Natural killer cell (primary cell): Measurements from ENCODE around the gene PRPSAP2. TPM values are rescaled to one million over a fixed set of nuclear protein-coding genes. Genes with fewer than 3 reads are reported as not detected.

ENCODE experiments used
- ATAC-seq, 3 donors: fragments of 150-1000 bp in 2 of 3; fragments of 200-7000 bp in 1 of 3; cut with Tn5 transposase; 1 replicate in 1 of 3; 2 replicates in 2 of 3; pipeline ENCODE4 v1.10.0; 2021; ENCODE audit warnings: mild to moderate bottlenecking in 2 of 3, moderate library complexity in 2 of 3
- DNase-seq, 2 donors: peaks; one replicate each; pipeline versions ENCODE4 v3.0.0 to v3.0.0-alpha.2; 2013 to 2021; ENCODE audit warnings: mixed read lengths in 1 of 2
- H3K27ac ChIP-seq: one replicate; pipeline ENCODE4 v1.5.1; 2013; ENCODE audit warnings: mild to moderate bottlenecking, low read length
- H3K27me3 ChIP-seq: one replicate; pipeline ENCODE4 v1.6.1; 2013; ENCODE audit warnings: low read length; ENCODE audit not compliant: control insufficient read depth, insufficient read depth
- H3K36me3 ChIP-seq: one replicate; pipeline ENCODE4 v1.6.1; 2013; ENCODE audit warnings: low read length; ENCODE audit not compliant: control insufficient read depth, insufficient read depth
- H3K4me1 ChIP-seq: one replicate; pipeline ENCODE4 v1.6.1; 2013; ENCODE audit warnings: low read length; ENCODE audit not compliant: control insufficient read depth, insufficient read depth
- H3K4me3 ChIP-seq: one replicate; pipeline ENCODE4 v1.5.1; 2013; ENCODE audit warnings: low read length
- H3K9me3 ChIP-seq: one replicate; pipeline ENCODE4 v1.6.1; 2013; ENCODE audit warnings: low read length; ENCODE audit not compliant: control insufficient read depth, insufficient read depth
- H3K27ac Mint-ChIP-seq, 2 donors: one replicate each; pipeline ENCODE4 v1.8.0; 2022; ENCODE audit warnings: mild to moderate bottlenecking in 2 of 2, mixed read lengths in 2 of 2, moderate library complexity in 1 of 2
- H3K27me3 Mint-ChIP-seq, 2 donors: one replicate each; pipeline ENCODE4 v1.8.0; 2022; ENCODE audit warnings: low read depth in 2 of 2, mixed read lengths in 2 of 2
- H3K36me3 Mint-ChIP-seq: one replicate; pipeline ENCODE4 v1.8.0; 2022; ENCODE audit warnings: mixed read lengths
- H3K4me1 Mint-ChIP-seq, 2 donors: one replicate each; pipeline ENCODE4 v1.8.0; 2022; ENCODE audit warnings: mixed read lengths in 2 of 2
- H3K4me3 Mint-ChIP-seq: one replicate; pipeline ENCODE4 v1.8.0; 2022; ENCODE audit warnings: mild to moderate bottlenecking, moderate library complexity, mixed read lengths
- H3K9me3 Mint-ChIP-seq, 2 donors: one replicate each; pipeline ENCODE4 v1.8.0; 2022; ENCODE audit warnings: mixed read lengths in 2 of 2
- CTCF ChIP-seq: fragments of 200-600 bp; IDR thresholded peaks from one replicate; pipeline ENCODE4 v1.8.0; 2022; ENCODE audit warnings: antibody characterized with exemption
- WGBS: methylation state at CpG from one replicate; pipeline ENCODE4 v1.1.7; 2013; ENCODE audit warnings: missing lambda C conversion rate; ENCODE audit not compliant: insufficient coverage; 5-methylcytosine and 5-hydroxymethylcytosine counted together
- intact Hi-C: fragments of 100-400 bp; cut with micrococcal nuclease; formaldehyde crosslinking; loops from one replicate; pipeline ENCODE4 v1.14.2; 2022
- total RNA-seq, 4 donors: library from RNA; stranded (reverse); fragments of 120-200 nt in 1 of 4; gene quantifications; one replicate each; pipeline versions ENCODE4 v1.2.3 to v1.2.4, GENCODE V29; 2013 to 2022

PRPSAP2 gene
- total RNA-seq, 3 donors from 2014 or later (not counting 1 experiment from before 2014, with no cell fraction given): 33.4 to 48.2 (median 33.8) TPM

- Histone ChIP-seq H3K36me3 (no peaks in the 10 kb centered on the region), H3K4me3 (no peak overlapping the region), H3K9me3 (no peaks in the 10 kb centered on the region), H3K27me3 (peaks cover 2% of the 10 kb centered on the region), H3K4me1 (no peaks in the 10 kb centered on the region), H3K27ac (no peak overlapping the region)
- TF ChIP-seq CTCF: no peak
- WGBS: 81% methylated on average over 6 of the region's 6 CpGs
- ATAC-seq: no peak
- H3K27me3 Mint-ChIP-seq: peaks cover 6 to 21% of the 10 kb centered on the region in 2 donors
- intact Hi-C loops: no loop called here
- no peak for DNase-seq
- H3K36me3 Mint-ChIP-seq: no peaks in the 10 kb centered on the region
- H3K4me1 Mint-ChIP-seq: no peaks in the 10 kb centered on the region
- H3K4me3 Mint-ChIP-seq: no peak overlapping the region
- no peak overlapping the region for H3K27ac Mint-ChIP-seq
- no peaks in the 10 kb centered on the region for H3K9me3 Mint-ChIP-seq
These were observed 91.6 kb downstream of the PRPSAP2 start for GRCh38 chr17:18949566-18949965.

GRCh38 chr17:18950346-18950745, 92.4 kb downstream of the PRPSAP2 start:
- peaks cover 4% of the 10 kb centered on the region for H3K4me1 ChIP-seq
- Mint-ChIP-seq H3K27ac (no peak overlapping the region), H3K36me3 (no peaks in the 10 kb centered on the region), H3K27me3 (peaks cover 0 to 22% of the 10 kb centered on the region in 2 donors), H3K9me3 (no peaks in the 10 kb centered on the region), H3K4me3 (no peak overlapping the region), H3K4me1 (peaks cover 2% of the 10 kb centered on the region in 2 donors)
- no peak for TF ChIP-seq CTCF
- no peak overlapping the region for H3K4me3 ChIP-seq
- no peak overlapping the region for H3K27ac ChIP-seq
- ATAC-seq: no peak
- H3K9me3 ChIP-seq: no peaks in the 10 kb centered on the region
- H3K36me3 ChIP-seq: no peaks in the 10 kb centered on the region
- WGBS: 65% methylated on average over 4 of the region's 4 CpGs
- DNase-seq: no peak
- intact Hi-C loops: no loop called here
- H3K27me3 ChIP-seq: peaks cover 2% of the 10 kb centered on the region

- DNase-seq (no peak), ATAC-seq (peak in 1 of 3 donors; percentile 52)
- 85% methylated on average over 34 of the region's 34 CpGs for WGBS
- TF ChIP-seq CTCF: no peak
- H3K27ac ChIP-seq: no peak overlapping the region
- H3K36me3 ChIP-seq: no peaks in the 10 kb centered on the region
- H3K4me3 ChIP-seq: no peak overlapping the region
- no peaks in the 10 kb centered on the region for H3K9me3 ChIP-seq
- Mint-ChIP-seq H3K4me3 (no peak overlapping the region), H3K27me3 (peaks cover 0 to 20% of the 10 kb centered on the region in 2 donors), H3K4me1 (peaks cover 5% of the 10 kb centered on the region in 2 donors), H3K27ac (no peak overlapping the region), H3K36me3 (no peaks in the 10 kb centered on the region), H3K9me3 (no peaks in the 10 kb centered on the region)
- peaks cover 9% of the 10 kb centered on the region for H3K4me1 ChIP-seq
- no peaks in the 10 kb centered on the region for H3K27me3 ChIP-seq
- intact Hi-C loops: no loop called here
These were observed 93.3 kb downstream of the PRPSAP2 start for GRCh38 chr17:18950944-18951905.
